ENCODE results near the gene OTOG.

The OTOG gene

DNA sequence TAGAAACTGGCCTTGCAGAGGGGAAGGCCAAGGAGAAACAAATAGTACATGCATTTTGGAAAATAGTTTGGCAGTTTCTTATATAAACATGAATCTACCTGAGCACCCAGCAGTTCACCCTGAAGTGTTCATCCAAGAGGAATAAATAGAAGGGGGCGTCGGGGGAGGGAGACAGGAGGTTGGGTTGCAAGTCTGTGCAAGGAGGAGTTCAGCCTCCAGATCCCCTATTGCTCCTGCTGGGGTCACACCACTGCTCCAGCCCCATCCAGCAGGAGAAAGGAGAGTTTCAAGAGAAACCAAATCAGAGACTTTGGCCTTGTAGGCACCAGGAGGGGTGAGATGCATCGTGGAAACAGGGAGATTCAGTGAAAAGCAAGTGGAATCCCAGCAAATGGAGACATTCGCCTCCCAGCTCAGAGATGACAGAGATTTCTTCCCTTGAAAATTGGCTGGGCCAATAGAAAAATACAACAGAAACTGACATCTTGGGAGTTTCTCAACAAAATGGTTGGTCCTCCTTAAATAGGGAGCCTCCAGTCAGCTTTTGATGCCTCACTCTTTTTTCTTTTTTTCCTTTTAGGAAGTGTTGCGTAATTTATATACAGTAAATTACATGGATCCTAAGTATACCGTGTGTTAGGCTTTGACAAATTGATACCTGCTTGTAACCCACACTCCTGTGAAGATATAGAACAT lies 34.1 kb downstream of the OTOG start:
- no peak for DNase-seq (ENCODE audit: low spot score)
- no peak for FAIRE-seq

DNA sequence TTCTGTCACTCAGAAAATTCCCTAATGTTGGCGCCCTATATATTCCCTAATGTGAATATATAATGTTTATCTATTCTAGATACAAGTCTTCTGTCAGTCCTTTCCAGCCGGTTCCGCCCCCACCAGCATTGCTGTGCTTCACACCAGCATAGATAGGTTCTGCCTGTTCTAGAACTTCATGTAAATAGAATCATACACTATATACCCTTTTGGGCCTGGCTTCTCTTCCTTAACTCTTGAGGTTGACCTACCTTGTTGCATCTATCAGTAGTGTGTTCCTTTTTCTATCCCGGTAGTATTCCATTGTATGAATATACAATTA lies 34.6 kb downstream of the OTOG start:
- FAIRE-seq (no peak), DNase-seq (ENCODE audit: low spot score) (no peak)

DNA sequence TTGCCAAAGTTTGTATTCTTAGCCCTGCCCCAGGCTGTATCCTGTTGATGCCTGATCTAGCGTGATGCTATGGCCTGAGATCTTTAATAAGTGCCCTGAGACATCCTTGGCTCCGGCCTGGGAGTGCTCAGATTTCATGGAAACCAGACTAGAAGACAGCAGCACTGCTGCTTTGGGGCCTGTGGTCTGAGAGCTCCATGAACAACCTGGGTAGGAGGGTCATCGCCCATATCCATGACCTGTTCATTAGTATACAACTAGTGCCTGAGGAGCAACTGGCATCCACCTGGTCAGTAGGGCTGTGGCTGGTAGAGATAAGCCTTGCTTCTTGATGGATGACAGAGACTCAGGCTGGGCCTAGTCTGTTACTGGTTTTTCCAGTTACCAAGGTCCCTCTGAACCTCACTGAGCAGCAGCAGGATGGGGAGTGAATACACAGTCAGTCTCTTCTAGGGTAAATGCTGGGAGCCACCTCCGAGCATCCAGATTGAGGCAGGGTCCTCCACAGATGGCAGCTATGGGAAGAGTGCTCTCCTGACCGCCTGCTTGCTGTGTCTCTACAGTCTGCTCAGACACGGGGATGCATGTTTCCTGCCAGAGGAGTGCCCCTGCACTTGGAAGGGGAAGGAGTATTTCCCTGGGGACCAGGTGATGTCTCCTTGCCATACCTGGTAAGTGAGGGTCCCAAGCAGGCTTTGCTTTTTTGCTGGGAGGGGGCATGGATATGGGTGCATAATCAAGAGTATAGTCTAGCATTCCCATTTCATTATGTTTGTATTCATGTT lies 39.0 kb downstream of the OTOG start:
- DNase-seq (ENCODE audit: low spot score) = no peak
- no peak for FAIRE-seq

DNA sequence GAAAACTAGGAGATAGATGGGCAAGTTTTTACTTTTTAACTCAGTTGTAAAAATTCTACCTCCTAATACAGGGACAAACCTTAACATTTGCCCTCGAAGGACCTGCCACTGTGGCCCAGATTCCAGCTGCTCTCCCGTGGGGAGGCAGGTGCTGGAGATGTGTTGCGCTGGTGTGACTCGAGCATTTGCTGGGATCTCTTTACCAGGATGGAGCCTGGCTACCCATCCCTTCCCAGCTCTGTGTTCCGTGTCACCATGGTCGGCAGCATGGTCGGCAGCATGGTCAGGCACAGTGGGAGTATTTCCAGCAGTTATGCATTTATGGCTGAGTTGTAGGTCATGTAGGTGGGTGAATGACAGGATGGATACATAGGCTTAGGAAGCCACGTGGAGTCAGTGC lies 41.1 kb downstream of the OTOG start:
- FAIRE-seq (no peak), DNase-seq (ENCODE audit: low spot score) (no peak)

DNA sequence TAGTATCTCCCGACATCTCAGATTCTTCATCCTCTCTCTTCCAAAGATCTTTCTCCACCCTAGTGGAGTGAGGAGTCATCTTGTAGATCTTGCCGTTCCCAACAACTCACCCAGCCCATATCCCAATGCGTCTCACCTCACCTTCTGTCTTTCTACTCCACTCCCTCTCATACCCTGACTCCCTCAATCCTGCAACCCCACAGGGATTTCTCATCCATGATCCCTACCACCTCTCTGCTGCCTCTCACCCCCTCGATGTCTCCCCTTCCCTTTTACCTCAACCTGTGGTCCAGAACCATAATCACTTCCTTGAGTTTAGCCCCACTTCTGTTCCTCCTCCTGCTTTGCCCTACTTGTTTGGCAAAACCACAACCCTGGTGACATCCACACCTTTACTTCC lies 41.7 kb downstream of the OTOG start:
- DNase-seq (ENCODE audit: low spot score) (no peak), FAIRE-seq (no peak)

DNA sequence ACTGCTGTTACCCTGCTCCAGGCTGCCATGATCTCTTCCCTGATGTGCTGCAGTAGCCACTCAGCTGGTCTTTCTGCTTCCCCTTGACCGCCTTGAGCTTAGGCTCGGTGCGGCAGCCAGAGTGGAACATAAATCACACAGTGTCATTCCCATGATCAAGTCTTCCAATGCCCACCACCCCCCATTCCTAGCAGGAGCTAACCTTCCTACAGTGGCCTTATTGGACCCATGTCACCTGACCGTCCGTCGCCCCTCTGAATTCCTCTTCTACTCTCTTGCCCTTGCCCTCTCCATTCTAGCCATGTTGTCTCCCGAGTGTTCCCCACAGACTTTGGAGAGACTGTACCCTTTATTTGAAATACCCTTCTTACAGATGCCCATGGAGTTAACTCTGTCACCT lies 43.4 kb downstream of the OTOG start:
- DNase-seq (ENCODE audit: low spot score) (no peak), FAIRE-seq (no peak)

DNA sequence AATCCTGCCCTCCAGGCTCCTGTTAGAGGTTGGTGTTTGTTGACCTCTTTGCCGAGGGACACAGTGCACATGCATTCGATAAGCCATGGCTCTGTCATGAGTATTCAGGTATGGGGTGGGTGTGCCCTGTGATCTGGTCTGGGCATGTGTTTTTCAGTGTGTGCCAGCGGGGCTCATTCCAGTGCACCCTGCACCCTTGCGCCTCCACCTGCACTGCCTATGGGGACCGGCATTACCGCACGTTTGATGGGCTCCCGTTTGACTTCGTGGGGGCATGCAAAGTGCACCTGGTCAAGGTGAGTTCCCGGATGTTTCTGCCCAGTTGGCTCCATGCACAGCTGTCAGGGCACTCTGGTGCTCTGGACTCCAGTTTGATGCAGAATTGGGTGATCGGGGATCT lies 44.2 kb downstream of the OTOG start:
- FAIRE-seq (no peak), DNase-seq (ENCODE audit: low spot score) (no peak)

DNA sequence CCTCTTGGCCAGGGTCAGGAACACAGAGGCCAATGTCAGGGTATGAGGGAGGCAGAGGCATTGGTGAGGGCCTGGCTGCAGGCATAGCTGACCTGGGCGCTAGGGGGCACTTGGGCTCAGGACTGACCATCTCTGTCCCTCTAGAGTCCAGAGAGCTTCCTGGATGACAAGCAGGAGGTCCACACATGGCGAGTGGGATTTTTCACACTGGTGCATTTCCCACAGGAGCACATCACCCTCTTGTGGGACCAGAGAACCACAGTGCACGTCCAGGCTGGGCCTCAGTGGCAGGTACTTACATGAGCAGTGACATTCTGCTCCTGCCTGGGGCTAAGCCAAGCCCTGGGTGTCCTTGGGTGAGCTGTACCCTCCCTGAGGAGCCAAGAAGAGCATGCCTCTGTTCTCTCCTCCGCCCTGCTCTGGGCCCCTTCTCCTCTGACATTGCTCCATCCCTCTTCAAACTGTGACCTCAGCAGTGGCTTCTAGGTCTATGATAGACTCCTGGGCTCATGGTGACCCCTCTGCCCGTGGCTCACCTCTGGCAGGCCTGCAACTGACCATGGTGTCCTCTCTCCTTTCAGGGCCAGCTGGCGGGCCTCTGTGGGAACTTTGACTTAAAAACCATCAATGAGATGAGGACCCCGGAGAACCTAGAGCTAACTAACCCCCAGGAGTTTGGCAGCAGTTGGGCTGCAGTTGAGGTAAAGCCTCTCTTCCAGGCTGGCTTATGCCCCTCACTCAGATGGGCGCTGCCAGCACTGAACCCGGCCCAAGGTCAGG lies 46.6 kb downstream of the OTOG start:
- DNase-seq (ENCODE audit: low spot score) (no peak), FAIRE-seq (no peak)

DNA sequence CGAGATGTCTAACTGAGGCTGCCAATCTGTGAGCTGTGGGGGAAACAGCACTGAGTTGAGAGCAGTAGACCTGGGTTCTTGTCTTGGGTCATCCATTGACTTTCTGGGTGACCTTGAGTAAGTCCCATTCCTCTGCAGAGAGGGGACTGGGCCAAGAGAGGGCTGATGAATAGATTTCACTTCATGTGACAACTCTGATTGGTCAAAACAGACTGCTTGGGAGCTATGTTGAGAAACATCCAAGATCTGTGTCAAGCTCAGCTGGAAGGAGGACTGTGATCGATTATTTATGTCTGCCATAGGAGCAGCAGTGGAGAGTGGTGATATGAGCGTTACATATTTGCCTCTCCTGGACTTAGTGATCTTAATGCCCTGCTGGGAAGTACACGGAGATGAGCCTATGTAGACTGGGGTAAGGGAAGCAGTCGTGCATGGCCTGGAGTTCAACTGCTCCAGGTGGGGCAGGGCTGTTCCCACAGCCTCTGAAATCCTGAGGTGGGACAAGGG lies 47.7 kb downstream of the OTOG start:
- FAIRE-seq (no peak), DNase-seq (ENCODE audit: low spot score) (no peak)

DNA sequence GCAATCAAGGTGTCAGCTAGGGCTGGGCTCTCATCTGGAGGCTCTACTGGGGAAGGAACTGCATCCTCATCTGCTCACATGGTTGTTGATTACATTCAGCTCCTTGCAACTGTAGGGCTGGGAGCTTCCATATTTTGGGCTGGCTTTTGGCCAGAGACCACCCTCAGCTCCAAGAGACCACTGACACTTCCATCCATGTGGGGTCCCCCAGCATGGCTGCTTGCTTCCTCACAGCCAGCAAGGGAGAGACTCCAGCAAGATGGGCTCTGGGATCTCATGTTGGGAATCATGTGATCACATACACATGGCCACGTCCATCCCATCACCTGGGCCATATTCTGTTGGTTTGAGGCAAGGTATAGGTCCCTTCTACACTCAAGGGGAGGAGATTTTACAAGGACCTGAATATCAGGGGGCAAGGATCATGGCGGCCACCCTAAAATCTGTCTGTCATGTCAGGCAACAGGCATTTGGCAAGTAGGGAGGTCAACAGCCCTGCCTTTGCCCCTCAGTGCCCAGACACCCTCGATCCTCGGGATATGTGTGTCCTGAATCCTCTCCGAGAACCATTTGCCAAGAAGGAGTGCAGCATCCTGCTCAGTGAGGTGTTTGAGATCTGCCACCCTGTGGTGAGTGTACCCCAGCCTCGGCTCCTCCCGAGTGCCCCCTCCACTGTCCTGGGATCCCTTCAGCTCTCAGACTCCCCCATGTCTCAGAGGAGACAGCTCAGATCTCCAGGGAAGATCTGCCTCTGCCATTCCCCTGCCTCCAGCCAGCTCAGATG lies 48.7 kb downstream of the OTOG start:
- FAIRE-seq (no peak), DNase-seq (ENCODE audit: low spot score) (no peak)

DNA sequence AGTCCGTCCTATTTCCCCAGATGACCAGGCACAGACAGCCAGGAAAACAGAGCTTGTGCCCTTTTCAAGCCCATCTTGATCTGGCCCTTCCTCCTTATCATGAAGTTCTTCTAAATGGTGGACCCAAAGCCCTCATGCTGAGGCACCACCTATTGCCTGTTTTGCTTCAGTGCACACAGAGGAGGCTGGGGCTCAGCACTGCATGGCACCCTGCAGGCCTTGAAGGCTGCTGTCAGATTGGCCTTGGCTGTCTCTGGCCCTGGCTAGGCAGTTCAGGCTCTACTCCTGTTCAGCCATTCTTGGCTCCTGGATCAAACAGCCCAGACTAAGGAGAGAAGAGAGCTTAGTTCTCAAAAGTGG lies 49.2 kb downstream of the OTOG start:
- DNase-seq (ENCODE audit: low spot score) (no peak), FAIRE-seq (no peak)

DNA sequence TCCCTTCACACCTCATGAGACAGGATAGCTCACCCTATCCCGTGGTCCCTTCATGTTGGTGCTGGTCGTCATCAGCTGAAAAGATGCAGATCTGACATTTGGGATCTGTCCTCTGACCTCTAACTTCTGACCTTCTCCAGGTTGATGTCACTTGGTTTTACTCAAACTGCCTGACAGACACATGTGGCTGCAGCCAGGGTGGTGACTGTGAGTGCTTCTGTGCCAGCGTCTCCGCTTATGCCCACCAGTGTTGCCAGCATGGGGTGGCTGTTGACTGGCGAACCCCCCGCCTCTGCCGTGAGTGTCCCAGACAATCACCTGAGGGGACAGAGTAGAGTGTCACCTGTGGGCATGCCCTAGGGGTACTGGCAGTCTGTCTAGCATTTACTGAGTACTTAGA lies 49.7 kb downstream of the OTOG start:
- FAIRE-seq (no peak), DNase-seq (ENCODE audit: low spot score) (no peak)

DNA sequence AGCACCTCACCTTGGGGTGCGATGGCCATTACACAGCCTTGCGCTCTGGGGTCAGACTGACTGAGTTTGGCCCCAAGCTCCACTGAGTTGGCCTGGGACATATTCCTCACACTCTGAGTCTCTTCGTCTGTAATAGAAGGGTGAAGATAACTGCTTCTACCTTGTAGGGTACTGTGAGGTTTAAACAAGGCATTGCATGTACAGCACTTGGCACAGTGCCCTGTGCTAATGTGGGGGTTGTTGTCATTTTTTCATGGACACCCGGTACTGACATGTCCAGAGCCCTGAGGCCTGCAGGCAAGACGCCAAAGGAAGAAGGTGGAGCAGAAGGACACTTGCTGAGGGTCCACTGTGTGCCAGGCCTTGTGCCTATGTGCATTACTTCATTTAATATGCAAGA lies 50.7 kb downstream of the OTOG start:
- no peak for FAIRE-seq

DNA sequence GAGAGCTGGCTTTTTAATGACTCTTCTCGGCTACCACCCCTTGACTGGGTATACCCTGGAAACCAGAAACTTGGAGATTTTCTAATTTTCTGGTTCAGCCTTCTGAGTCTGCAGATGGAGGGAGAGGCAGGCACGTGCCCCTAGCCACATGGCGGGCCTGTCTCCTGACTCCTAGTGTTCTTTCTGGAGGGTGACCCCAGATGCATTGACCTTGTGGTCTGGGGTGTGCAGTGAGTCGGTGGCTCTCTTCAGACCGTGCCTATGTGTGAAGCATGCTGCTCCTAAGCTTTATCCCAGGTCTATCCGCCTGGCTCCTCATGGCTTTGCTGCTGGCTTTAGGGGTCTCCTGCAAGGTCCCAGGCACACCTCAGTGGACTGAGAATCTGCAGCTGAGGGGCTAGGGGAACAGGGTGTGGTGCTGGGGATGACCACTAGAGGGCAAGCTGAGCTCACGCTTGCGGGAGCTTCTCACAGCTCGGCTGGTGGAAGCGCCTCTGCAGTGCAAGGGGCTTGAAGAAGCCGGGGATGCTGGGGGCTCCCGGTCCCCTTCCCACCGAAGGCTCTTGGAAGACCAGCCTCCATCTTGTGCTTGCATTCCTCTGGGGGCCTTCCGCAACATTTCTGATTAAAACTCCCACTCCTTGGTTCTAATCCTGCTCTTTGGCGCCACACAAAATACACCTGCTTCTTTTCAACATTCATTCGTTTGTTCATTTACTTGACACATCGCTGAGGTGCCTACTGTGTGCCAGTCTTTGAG lies 51.8 kb downstream of the OTOG start:
- DNase-seq (ENCODE audit: low spot score) (peak; percentile 75), FAIRE-seq (no peak)

More for the DNA sequence above, 50.7 kb downstream of the OTOG start:
- no peak for DNase-seq (ENCODE audit: low spot score)

DNA sequence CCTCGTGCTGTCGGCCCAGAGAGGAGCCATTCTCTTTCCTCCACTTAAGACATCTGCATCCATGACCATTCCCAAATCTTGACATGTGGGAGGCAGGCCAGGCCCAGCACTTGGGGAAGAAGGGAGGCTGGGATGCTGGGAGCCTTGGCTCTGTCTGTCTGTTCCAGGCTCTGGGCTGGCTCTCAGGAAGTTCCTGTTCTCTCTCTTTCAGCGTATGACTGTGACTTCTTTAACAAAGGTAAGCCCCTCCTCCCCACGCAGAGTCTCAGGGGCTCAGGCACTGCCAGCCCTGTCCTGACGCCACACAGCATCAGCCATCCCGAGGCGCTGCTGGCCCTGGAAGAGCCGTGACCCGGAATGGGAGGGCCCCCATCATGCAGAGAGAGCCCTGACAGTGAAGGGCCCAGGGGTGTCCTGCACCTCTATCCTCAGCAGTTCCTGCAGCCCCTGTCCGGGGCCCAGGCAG lies 52.4 kb downstream of the OTOG start:
- no peak for FAIRE-seq
- DNase-seq (ENCODE audit: low spot score) = no peak

DNA sequence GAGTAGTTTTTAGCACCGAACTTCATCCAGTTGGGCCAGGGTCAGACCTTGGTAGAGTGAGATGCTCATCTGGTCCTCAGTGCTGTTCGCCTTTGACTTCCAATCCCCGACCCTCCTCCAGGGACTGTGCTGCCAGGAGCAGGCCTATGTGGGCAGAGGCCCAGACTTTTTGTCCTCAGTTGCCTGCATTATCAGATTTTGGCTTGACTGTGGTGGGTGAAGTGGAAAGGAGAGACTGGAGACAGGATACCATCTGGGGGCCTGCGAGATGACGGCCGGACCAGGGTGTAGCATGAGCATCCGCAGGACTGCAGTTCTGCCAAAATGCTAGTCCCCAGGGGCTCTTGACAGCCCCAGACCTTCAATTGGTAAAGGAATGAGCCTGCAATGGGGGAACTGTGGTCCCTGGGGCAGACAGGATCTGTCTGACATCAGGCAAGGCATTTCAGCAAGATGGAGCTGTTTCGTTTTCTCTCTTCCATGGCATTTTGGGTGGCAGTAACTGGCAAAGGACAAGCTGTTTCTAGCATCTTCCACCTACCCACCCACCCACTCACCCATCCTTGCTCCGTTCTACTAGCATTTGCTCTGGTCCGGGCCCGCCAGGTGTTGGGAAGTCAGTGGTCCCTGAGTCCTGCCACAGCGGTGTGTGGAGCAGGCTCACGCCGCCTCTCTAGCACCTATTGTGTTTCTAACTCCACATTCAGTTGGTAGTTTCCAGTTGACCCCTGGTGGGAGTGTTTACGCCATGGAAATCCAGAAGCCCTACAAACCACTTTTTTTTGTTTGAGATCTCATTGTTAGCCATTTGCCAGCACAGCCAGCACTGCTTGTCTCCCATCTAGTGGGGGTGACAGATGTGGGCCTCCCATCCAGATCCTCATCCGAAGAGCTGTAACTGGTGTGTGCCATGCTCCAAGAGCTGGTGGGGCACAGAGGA lies 53.5 kb downstream of the OTOG start:
- no peak for FAIRE-seq
- no peak for DNase-seq (ENCODE audit: low spot score)

DNA sequence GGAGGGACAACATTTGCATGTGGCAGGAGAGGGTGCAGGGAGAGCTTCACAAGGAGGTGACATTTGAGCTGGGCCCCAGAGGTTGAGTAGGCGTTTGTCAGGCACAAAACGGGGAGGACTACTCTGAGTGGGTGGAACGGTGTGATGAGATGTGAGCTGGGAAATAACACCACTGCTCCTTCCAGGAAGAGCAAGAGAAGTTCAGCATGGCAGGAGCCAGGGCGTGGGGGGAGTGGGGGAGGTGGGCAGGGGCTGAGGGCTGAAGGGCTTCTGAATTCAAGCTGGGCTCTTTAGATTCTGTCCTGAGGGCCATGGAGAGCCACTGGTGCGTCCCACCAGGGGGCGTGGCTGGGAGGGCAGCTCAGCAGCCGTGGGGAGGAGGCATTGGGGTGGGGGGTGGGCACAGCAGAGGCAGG lies 54.2 kb downstream of the OTOG start:
- DNase-seq (ENCODE audit: low spot score) (peak; percentile 39), FAIRE-seq (no peak)

DNA sequence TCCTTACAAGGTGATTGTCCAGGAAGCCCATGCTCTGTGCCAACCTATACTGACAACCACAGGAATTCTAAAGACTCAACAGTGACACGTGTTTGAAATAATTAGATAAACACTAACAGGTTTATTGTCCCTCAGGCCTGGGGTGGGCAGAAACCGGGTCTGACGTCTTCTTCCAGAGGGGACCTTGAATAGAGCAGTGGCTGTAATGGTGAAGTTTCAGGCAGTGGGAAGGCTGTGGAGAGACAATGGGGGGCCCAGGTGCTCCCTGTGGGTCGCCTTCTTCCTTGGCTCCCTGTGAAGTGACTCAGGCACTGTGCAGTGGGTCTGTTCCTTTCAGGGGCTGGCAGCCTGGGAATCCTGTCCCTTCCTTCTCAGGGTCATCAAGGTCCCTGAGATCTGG lies 54.6 kb downstream of the OTOG start:
- no peak for FAIRE-seq
- no peak for DNase-seq (ENCODE audit: low spot score)
